Esophagus muscularis mucosa (tissue), 4 donors: ENCODE data around the gene ZNF500. TPM values are rescaled to one million over a fixed set of nuclear protein-coding genes. Genes with fewer than 3 reads are reported as not detected.

ENCODE experiments used
- DNase-seq: peaks from one replicate; pipeline ENCODE4 v3.0.0-alpha.2; 2017; ENCODE audit errors: extremely low spot score
- H3K27ac ChIP-seq, 4 donors: fragments of 200-600 bp; sonication (generic); replicated peaks in 1 of 4; 1 replicate in 3 of 4; 2 replicates in 1 of 4; pipeline ENCODE4 v1.5.1; 2016 to 2019; ENCODE audit warnings: mild to moderate bottlenecking in 1 of 4
- H3K27me3 ChIP-seq, 4 donors: fragments of 200-600 bp; sonication (generic); one replicate each; pipeline versions ENCODE4 v1.5.1 to v1.6.0; 2016 to 2019
- H3K36me3 ChIP-seq, 4 donors: fragments of 200-600 bp; sonication (generic); one replicate each; pipeline ENCODE4 v1.5.1; 2016 to 2019
- H3K4me1 ChIP-seq, 4 donors: fragments of 200-600 bp; sonication (generic); one replicate each; pipeline ENCODE4 v1.5.1; 2016 to 2019
- H3K4me3 ChIP-seq, 4 donors: fragments of 200-600 bp; sonication (generic); 1 replicate in 2 of 4; 2 replicates in 2 of 4; pipeline ENCODE4 v1.5.1; 2016 to 2019; ENCODE audit warnings: mild to moderate bottlenecking in 4 of 4, moderate library complexity in 1 of 4
- H3K9me3 ChIP-seq, 4 donors: fragments of 200-600 bp; sonication (generic); 1 replicate in 3 of 4; 2 replicates in 1 of 4; pipeline ENCODE4 v1.5.1; 2016 to 2019
- CTCF ChIP-seq, 3 experiments: fragments of 200-600 bp in 2 of 3; fragments of 450-650 bp in 1 of 3; sonication (generic) in 2 of 3; IDR thresholded peaks; one replicate each; pipeline ENCODE4 v1.5.1; 2017 to 2019; ENCODE audit warnings: antibody characterized with exemption in 3 of 3, mild to moderate bottlenecking in 2 of 3, moderate library complexity in 1 of 3
- EP300 ChIP-seq: sonication (generic); formaldehyde crosslinking; IDR thresholded peaks from one replicate; pipeline ENCODE4 v1.6.1; 2017; ENCODE audit warnings: antibody characterized with exemption
- POLR2A ChIP-seq: fragments of 450-650 bp; IDR thresholded peaks from one replicate; pipeline ENCODE4 v1.6.1; 2017; ENCODE audit warnings: antibody characterized with exemption, moderate library complexity, mild to moderate bottlenecking, low read depth
- POLR2AphosphoS5 ChIP-seq, 2 donors: sonication (generic); formaldehyde crosslinking; IDR thresholded peaks; one replicate each; pipeline ENCODE4 v1.6.1; 2017; ENCODE audit warnings: antibody characterized with exemption in 2 of 2
- whole genome bisulfite sequencing: methylation state at CpG from one replicate; pipeline ENCODE4 v1.1.5; 2018; 5-methylcytosine and 5-hydroxymethylcytosine counted together
- intact Hi-C: fragments of 100-400 bp; cut with DNase I; formaldehyde crosslinking; loops from one replicate; pipeline ENCODE4 v1.15.1; 2023
- total RNA-seq, 4 donors: library from RNA; depleted of rRNA; stranded (reverse); fragments of >200 nt; gene quantifications; one replicate each; pipeline versions ENCODE4 v1.1.0 to v1.2.1, GENCODE V29; 2016

Gene ZNF500
- total RNA-seq, 4 donors from 2014 or later = 7.5 to 19.4 (median 13.9) TPM

GRCh38 chr16:4776141-4776705 lies 9.3 kb upstream of the ZNF500 start:
- Histone ChIP-seq H3K4me1 (no peaks in the 10 kb centered on the region), H3K36me3 (no peaks in the 10 kb centered on the region), H3K9me3 (no peaks in the 10 kb centered on the region), H3K4me3 (no peak overlapping the region), H3K27ac (no peak overlapping the region), H3K27me3 (peaks cover 0 to 4% (median 0%) of the 10 kb centered on the region in 4 donors)
- TF ChIP-seq POLR2AphosphoS5 (IDR thresholded peaks at IDR 0.05) (no peak), EP300 (no peak), POLR2A (no peak), CTCF (IDR thresholded peaks at IDR 0.05) (no peak)
- DNase-seq = no peak
- 90% methylated on average over 2 of the region's 2 CpGs for WGBS
- intact Hi-C loops = no loop called here

- H3K4me3 ChIP-seq = no peak overlapping the region
- no peak for TF ChIP-seq POLR2AphosphoS5 (IDR thresholded peaks at IDR 0.05)
- no peak for TF ChIP-seq POLR2A
- no peak for TF ChIP-seq EP300
- TF ChIP-seq CTCF (IDR thresholded peaks at IDR 0.05) = no peak
- H3K4me1 ChIP-seq = no peaks in the 10 kb centered on the region
- no peak for DNase-seq
- intact Hi-C loops = no loop called here
- no peaks in the 10 kb centered on the region for H3K36me3 ChIP-seq
- H3K27ac ChIP-seq = no peak overlapping the region
- H3K9me3 ChIP-seq = no peaks in the 10 kb centered on the region
- H3K27me3 ChIP-seq = peaks cover 0 to 4% (median 0%) of the 10 kb centered on the region in 4 donors
- 86% methylated on average over 5 of the region's 13 CpGs for WGBS
Measured at GRCh38 chr16:4775005-4775404, 8.0 kb upstream of the ZNF500 start.

- Histone ChIP-seq H3K4me3 (no peak overlapping the region), H3K27ac (no peak overlapping the region), H3K4me1 (peaks cover 15 to 17% (median 16%) of the 10 kb centered on the region in 4 donors), H3K9me3 (no peaks in the 10 kb centered on the region), H3K27me3 (peaks cover 0 to 4% (median 0%) of the 10 kb centered on the region in 4 donors), H3K36me3 (no peaks in the 10 kb centered on the region)
- intact Hi-C loops = no loop called here
- 89% methylated on average over 3 of the region's 5 CpGs for WGBS
- DNase-seq = no peak
- no peak for TF ChIP-seq POLR2AphosphoS5 (IDR thresholded peaks at IDR 0.05)
- no peak for TF ChIP-seq CTCF (IDR thresholded peaks at IDR 0.05)
- TF ChIP-seq EP300 = no peak
- TF ChIP-seq POLR2A = no peak
Measured at GRCh38 chr16:4772351-4772750, 5.4 kb upstream of the ZNF500 start.

GRCh38 chr16:4771646-4772045 lies 4.7 kb upstream of the ZNF500 start:
- intact Hi-C loops = no loop called here
- no peak for TF ChIP-seq POLR2AphosphoS5 (IDR thresholded peaks at IDR 0.05)
- no peak for TF ChIP-seq EP300
- TF ChIP-seq POLR2A = no peak
- no peak for TF ChIP-seq CTCF (IDR thresholded peaks at IDR 0.05)
- Histone ChIP-seq H3K4me1 (peaks cover 17 to 20% (median 18%) of the 10 kb centered on the region in 4 donors), H3K27ac (no peak overlapping the region), H3K9me3 (no peaks in the 10 kb centered on the region), H3K4me3 (no peak overlapping the region), H3K27me3 (peaks cover 0 to 4% (median 0%) of the 10 kb centered on the region in 4 donors), H3K36me3 (no peaks in the 10 kb centered on the region)
- no peak for DNase-seq
- WGBS = 60% methylated on average over 3 of the region's 3 CpGs

- DNase-seq = no peak
- intact Hi-C loops = loop anchor here (5.0 kb wide), 3 partner anchors 33 to 78 kb away; partner anchors contain the start of genes GLYR1, ROGDI and UBN1
- Histone ChIP-seq H3K27ac (peak overlapping the region; percentile 1 to 91 (median 88)), H3K4me1 (peaks cover 35 to 43% (median 36%) of the 10 kb centered on the region in 4 donors), H3K36me3 (peaks cover 0 to 13% (median 12%) of the 10 kb centered on the region in 4 donors), H3K27me3 (no peaks in the 10 kb centered on the region), H3K4me3 (peak overlapping the region; percentile 89 to 95 (median 94)), H3K9me3 (no peaks in the 10 kb centered on the region)
- TF ChIP-seq POLR2A = no peak
- no peak for TF ChIP-seq CTCF (IDR thresholded peaks at IDR 0.05)
- no peak for TF ChIP-seq EP300
- no peak for TF ChIP-seq POLR2AphosphoS5 (IDR thresholded peaks at IDR 0.05)
- WGBS = 60% methylated on average over 7 of the region's 7 CpGs
Measured at GRCh38 chr16:4769306-4769638, 2.3 kb upstream of the ZNF500 start.
